ENCODE data around the gene SP140. TPM values are rescaled to one million over a fixed set of nuclear protein-coding genes. Genes with fewer than 3 reads are reported as not detected.
"Not testable (repeated sequence)": the region's sequence is repeated elsewhere in the genome, so short reads cannot be mapped to it uniquely, and the experiment has no call there.

SP140 gene
- total and polyA plus RNA-seq, 10 donors = 51.3 to 110 (median 71.4) TPM

DNA sequence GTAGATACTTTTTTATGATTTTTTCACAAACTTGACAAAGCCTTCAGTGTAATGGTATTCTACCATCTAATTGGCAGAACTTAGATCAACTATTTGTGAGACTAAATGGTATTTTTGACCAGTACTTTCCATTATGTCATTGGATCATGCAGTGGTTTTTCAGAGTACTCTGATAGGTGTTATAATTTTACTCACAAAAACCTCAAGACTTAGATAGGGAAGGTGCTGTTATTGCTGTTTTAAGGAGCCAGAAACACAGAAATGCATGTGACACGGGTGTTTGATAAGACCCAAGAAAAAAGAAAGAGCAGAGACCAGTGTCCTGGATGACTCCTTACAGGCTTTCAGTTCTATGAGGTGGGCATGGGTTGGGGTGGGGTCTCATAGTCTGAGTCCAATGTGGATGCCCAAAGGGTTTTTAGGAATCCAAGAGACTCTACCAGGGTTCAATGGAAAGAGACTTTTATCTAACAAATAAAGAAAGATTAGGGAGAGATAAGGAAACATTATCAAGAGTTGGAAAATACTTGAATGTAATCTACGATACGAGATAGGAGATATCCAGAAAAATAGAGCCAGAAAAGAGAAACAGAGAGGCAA lies 31.3 kb downstream of the SP140 start:
- H3K36me3 ChIP-seq = peaks cover 0 to 42% (median 0%) of the 10 kb centered on the region in 6 donors
- peaks cover 0 to 7% (median 0%) of the 10 kb centered on the region in 8 donors for H3K9me3 ChIP-seq
- 80 to 89% (median 84%) methylated on average over 3 of the region's 3 CpGs for WGBS, 5 donors
- no peaks in the 10 kb centered on the region for H3K27me3 ChIP-seq (replicated peaks in 1 of 7)
- peak overlapping the region in 2 of 8 donors; percentile 47 to 55 for H3K27ac ChIP-seq
- TF ChIP-seq POLR2A (IDR thresholded peaks at IDR 0.05) = no peak
- TF ChIP-seq, protein P1, sequence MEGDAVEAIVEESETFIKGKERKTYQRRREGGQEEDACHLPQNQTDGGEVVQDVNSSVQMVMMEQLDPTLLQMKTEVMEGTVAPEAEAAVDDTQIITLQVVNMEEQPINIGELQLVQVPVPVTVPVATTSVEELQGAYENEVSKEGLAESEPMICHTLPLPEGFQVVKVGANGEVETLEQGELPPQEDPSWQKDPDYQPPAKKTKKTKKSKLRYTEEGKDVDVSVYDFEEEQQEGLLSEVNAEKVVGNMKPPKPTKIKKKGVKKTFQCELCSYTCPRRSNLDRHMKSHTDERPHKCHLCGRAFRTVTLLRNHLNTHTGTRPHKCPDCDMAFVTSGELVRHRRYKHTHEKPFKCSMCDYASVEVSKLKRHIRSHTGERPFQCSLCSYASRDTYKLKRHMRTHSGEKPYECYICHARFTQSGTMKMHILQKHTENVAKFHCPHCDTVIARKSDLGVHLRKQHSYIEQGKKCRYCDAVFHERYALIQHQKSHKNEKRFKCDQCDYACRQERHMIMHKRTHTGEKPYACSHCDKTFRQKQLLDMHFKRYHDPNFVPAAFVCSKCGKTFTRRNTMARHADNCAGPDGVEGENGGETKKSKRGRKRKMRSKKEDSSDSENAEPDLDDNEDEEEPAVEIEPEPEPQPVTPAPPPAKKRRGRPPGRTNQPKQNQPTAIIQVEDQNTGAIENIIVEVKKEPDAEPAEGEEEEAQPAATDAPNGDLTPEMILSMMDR (IDR thresholded peaks at IDR 0.05 in 8 of 11, conservative IDR thresholded peaks at IDR 0.05 in 3 of 11) = no peak
- no peak for TF ChIP-seq POLR2AphosphoS5 (IDR thresholded peaks at IDR 0.05)
- H3K4me1 ChIP-seq = peaks cover 0 to 34% (median 7%) of the 10 kb centered on the region in 6 donors
- intact Hi-C loops (cut with DNase I; ENCODE audit: low total_unique reads) = no loop called here
- DNase-seq = no peak
- no peak overlapping the region for H3K4me3 ChIP-seq

DNA sequence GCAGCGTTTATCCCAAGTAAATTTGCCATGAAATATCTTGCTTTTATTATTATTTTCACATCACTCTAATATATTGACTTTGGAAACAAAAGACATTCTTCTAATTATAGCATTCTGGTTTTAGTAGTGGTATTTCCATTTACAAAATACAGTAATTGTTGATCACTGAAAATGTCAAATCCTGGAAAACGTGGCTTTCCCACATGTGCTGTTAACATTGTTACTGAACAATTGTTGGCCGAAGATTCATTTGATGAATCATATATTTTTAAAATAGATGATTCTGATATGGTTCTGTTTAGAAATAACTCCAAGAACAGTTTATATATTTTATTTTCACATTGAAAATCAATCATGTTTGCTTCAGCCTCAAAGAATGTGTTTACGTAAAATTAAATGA lies 32.9 kb downstream of the SP140 start:
- intact Hi-C loops (cut with DNase I; ENCODE audit: low total_unique reads) = no loop called here
- no peak for DNase-seq
- 85 to 95% (median 88%) methylated on average over 4 of the region's 4 CpGs for WGBS, 5 donors
- TF ChIP-seq POLR2AphosphoS5 (IDR thresholded peaks at IDR 0.05) (no peak), POLR2A (IDR thresholded peaks at IDR 0.05) (no peak)
- TF ChIP-seq, protein P1 (IDR thresholded peaks at IDR 0.05 in 8 of 11, conservative IDR thresholded peaks at IDR 0.05 in 3 of 11) = no peak
- H3K9me3 ChIP-seq = peaks cover 0 to 7% (median 0%) of the 10 kb centered on the region in 8 donors
- peak overlapping the region in 3 of 8 donors; percentile 7 to 51 (median 13) for H3K27ac ChIP-seq
- H3K27me3 ChIP-seq (replicated peaks in 1 of 7) = no peaks in the 10 kb centered on the region
- no peak overlapping the region for H3K4me3 ChIP-seq
- peaks cover 0 to 48% (median 9%) of the 10 kb centered on the region in 6 donors for H3K4me1 ChIP-seq
- H3K36me3 ChIP-seq = peaks cover 0 to 36% (median 0%) of the 10 kb centered on the region in 6 donors

DNA sequence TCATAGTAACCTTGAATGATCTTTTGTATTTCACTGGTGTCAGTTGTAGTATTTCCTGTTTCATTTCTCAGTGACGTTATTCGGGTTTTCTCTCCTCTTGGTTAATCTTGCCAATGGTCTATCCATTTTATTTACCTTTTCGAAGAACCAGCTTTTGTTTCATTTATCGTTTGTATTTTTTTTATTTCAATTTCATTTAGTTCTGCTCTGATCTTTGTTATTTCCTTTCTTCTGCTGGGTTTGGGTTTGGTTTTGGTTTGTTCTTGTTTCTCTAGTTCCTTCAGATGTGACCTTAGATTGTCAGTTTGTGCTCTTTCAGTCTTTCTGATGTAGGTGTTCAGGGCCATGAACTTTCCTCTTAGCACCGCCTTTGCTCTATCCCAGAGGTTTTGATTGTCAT lies 36.7 kb downstream of the SP140 start:
- DNase-seq = no peak
- Histone ChIP-seq H3K4me1 (peaks cover 0 to 47% (median 13%) of the 10 kb centered on the region in 6 donors), H3K4me3 (no peak overlapping the region), H3K27ac (peak overlapping the region in 5 of 8 donors; percentile 9 to 59 (median 43)), H3K36me3 (peaks cover 0 to 43% (median 0%) of the 10 kb centered on the region in 6 donors), H3K9me3 (peaks cover 0 to 7% (median 0%) of the 10 kb centered on the region in 8 donors), H3K27me3 (replicated peaks in 1 of 7) (no peaks in the 10 kb centered on the region)
- intact Hi-C loops (cut with DNase I; ENCODE audit: low total_unique reads) = no loop called here
- WGBS, 5 donors = 56 to 76% (median 65%) methylated on average over 5 of the region's 5 CpGs
- no peak for TF ChIP-seq POLR2AphosphoS5 (IDR thresholded peaks at IDR 0.05)
- TF ChIP-seq, protein P1 (IDR thresholded peaks at IDR 0.05 in 8 of 11, conservative IDR thresholded peaks at IDR 0.05 in 3 of 11) = no peak
- TF ChIP-seq POLR2A (IDR thresholded peaks at IDR 0.05) = no peak

DNA sequence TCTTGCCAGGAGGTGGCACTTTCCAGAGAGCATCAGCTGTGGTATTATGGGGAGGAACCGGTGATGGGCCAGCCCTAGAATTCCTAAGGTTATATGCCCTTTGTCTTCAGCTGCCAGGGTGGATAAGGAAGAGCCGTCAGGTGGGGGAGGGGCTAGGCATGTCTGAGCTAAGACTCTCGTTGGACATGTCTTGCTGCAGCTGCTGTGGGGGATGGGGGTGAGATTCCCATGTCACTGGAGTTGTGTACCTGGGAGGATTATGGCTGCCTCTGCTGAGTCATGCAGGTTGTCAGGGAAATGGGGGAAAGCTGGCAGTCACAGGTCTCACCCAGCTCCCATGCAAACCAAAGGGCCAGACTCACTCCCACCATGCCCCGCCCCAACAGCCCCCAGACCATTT lies 39.4 kb downstream of the SP140 start:
- WGBS, 5 donors = 64 to 85% (median 84%) methylated on average over 4 of the region's 4 CpGs
- H3K27ac ChIP-seq; DNase-seq; H3K27me3 ChIP-seq (replicated peaks in 1 of 7); H3K9me3 ChIP-seq; intact Hi-C loops (cut with DNase I; ENCODE audit: low total_unique reads); H3K4me3 ChIP-seq: not testable (repeated sequence)
- H3K4me1 ChIP-seq = peaks cover 0 to 56% (median 19%) of the 10 kb centered on the region in 6 donors
- H3K36me3 ChIP-seq = peaks cover 0 to 50% (median 0%) of the 10 kb centered on the region in 6 donors

Measured in spleen (tissue), 11 donors.